HepG2 (cell line): Measurements from ENCODE around the gene RHOT2. TPM values are rescaled to one million over a fixed set of nuclear protein-coding genes. Genes with fewer than 3 reads are reported as not detected.

ENCODE experiments used
- KDM3A ChIP-seq: IDR thresholded peaks from 2 replicates; pipeline ENCODE4 v1.6.1; 2018; ENCODE audit warnings: low read depth, missing compliant biosample characterization
- KDM5A ChIP-seq: fragments of 200-600 bp; sonication (generic); IDR thresholded peaks from 2 replicates; pipeline ENCODE4 v1.7.0; 2018; ENCODE audit warnings: antibody characterized with exemption, mild to moderate bottlenecking, low read length, borderline replicate concordance
- MBD4 ChIP-seq: IDR thresholded peaks from 2 replicates; pipeline ENCODE4 v1.6.1; 2012; ENCODE audit warnings: low read length, inconsistent platforms, borderline replicate concordance
- PRDM10 ChIP-seq: sonication (generic); formaldehyde crosslinking; IDR thresholded peaks from 2 replicates; pipeline ENCODE4 v1.4.0; 2020; ENCODE audit warnings: low read depth, missing genetic modification reagents
- RAD21 ChIP-seq: fragments of 450-650 bp; formaldehyde crosslinking; IDR thresholded peaks from 2 replicates; pipeline ENCODE4 v1.5.0; 2020; ENCODE audit warnings: mild to moderate bottlenecking
- SP140L ChIP-seq: sonication (generic); formaldehyde crosslinking; IDR thresholded peaks from 2 replicates; pipeline ENCODE4 v1.4.0; 2020; ENCODE audit warnings: missing genetic modification reagents, borderline replicate concordance
- SSRP1 ChIP-seq: IDR thresholded peaks from 2 replicates; pipeline ENCODE4 v1.6.1; 2016; ENCODE audit warnings: control low read depth
- TEAD2 ChIP-seq: sonication (generic); formaldehyde crosslinking; IDR thresholded peaks from 2 replicates; pipeline ENCODE4 v1.9.0; 2021; ENCODE audit warnings: missing genetic modification reagents
- XRCC5 ChIP-seq: fragments of 200-400 bp; formaldehyde crosslinking; optimal IDR thresholded peaks from 2 replicates; pipeline ENCODE3; 2017; ENCODE audit warnings: mild to moderate bottlenecking, low read length
- ZFP37 ChIP-seq: sonication (generic); formaldehyde crosslinking; IDR thresholded peaks from 2 replicates; pipeline ENCODE4 v1.4.0; 2020; ENCODE audit warnings: missing genetic modification reagents, borderline replicate concordance
- ZNF274 ChIP-seq: sonication (generic); formaldehyde crosslinking; IDR thresholded peaks from 2 replicates; pipeline ENCODE4 v1.5.1; 2020; ENCODE audit warnings: mild to moderate bottlenecking, missing genetic modification reagents
- ZNF280D ChIP-seq: sonication (generic); formaldehyde crosslinking; IDR thresholded peaks from 2 replicates; pipeline ENCODE4 v1.5.1; 2020; ENCODE audit warnings: mild to moderate bottlenecking, missing genetic modification reagents
- ZNF282 ChIP-seq: fragments of 450-650 bp; IDR thresholded peaks from 2 replicates; pipeline ENCODE4 v1.6.1; 2018; ENCODE audit not compliant: partially characterized antibody
- ZNF430 ChIP-seq: sonication (generic); formaldehyde crosslinking; IDR thresholded peaks from 2 replicates; pipeline ENCODE4 v1.9.0; 2021; ENCODE audit warnings: mild to moderate bottlenecking, missing genetic modification reagents
- ZNF770 ChIP-seq: sonication (generic); formaldehyde crosslinking; IDR thresholded peaks from 2 replicates; pipeline ENCODE4 v1.5.0; 2020; ENCODE audit warnings: mild to moderate bottlenecking, missing genetic modification reagents
- ZNF772 ChIP-seq: sonication (generic); formaldehyde crosslinking; IDR thresholded peaks from 2 replicates; pipeline ENCODE4 v1.5.0; 2020; ENCODE audit warnings: mild to moderate bottlenecking, missing genetic modification reagents
- polyA plus RNA-seq, 8 experiments: library from polyadenylated mRNA; depleted of rRNA in 3 of 8; stranded (reverse) in 7 of 8; unstranded in 1 of 8; fragments of >200 nt; fragmentation: Illumina TruSeq in 4 of 8; extraction: Trizol in 4 of 8; gene quantifications; 2 replicates each; pipeline versions ENCODE4 v1.2.1 to v1.2.3, GENCODE V29; 2011 to 2016; ENCODE audit warnings: low read depth in 4 of 8, missing spikeins in 1 of 8, mixed read lengths in 1 of 8; ENCODE audit not compliant: insufficient read depth in 1 of 8
- total RNA-seq, 5 experiments: library from RNA; depleted of rRNA; stranded (reverse); fragments of >200 nt; fragmentation: Illumina TruSeq; extraction: Trizol; gene quantifications; 2 replicates each; pipeline ENCODE4 v1.2.3, GENCODE V29; 2016; ENCODE audit warnings: low read depth in 1 of 5
- TF ChIP-seq, protein P1 (sequence below): IDR thresholded peaks from 2 replicates; pipeline ENCODE4 v1.6.1; 2012; ENCODE audit warnings: inconsistent platforms
- TF ChIP-seq, protein P2 (sequence below): IDR thresholded peaks from 2 replicates; pipeline ENCODE4 v1.6.1; 2016; ENCODE audit warnings: mild to moderate bottlenecking

The RHOT2 gene
- total and polyA plus RNA-seq, 2 of the 13 experiments (the other 11 are each of a cell fraction or from before 2014, with no cell fraction given), result 63.6 to 76.9 TPM

DNA sequence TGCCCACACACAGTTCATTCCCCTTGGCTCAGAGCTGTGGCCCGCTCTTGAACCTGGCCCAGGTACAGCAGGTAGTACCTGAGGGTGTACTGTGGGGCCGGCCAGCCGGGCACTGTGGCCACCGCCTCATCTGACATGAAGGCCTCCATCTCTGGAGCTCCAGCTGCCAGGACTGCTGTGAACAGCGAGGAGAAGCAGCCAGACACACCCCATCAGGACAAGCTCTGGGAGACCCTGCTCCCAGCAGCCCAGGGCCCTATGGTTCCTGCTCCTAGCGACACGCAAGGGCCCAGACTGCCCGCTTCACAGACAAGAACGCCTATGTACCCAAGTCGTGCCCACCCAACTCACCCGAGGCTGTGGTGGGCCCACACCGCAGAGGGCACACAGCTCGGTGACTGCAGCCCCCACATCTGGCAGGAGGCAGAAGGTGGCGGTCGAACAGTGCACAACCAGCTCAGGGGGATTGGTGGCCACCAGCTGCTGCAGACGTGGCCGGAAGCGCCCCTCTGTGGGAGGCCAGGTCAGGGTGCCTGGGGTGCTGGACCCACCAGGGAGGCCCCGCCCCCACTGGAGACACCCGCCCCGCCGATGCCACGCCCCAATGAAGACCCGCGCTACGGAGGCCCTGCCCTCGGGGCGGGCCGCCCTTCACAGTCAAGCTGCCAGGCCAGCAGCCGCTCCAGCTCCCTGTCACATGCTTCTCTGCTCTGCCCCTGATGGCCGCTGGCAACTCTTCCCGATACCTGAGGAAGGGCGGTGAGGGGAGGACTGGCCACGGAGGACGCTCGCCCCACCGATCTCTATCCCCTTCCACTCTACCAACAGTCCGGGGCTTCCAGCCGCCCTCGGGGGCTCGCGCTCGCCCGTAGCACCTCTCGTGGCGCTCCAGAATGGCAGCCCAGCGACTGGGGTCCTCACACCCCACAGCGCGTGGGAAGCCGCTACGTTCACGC is 11.2 kb downstream of the RHOT2 start (continued):
- TF ChIP-seq ZNF280D (CRISPR knock-in tag), result peak; percentile 58; the same call in 1 of the 2 replicates
- 0 out of 2 replicates have a peak, but pooled peaks have one; percentile 84 for TF ChIP-seq ZNF430 (CRISPR knock-in tag)
- peak; percentile 84; the same call in 1 of the 2 replicates for TF ChIP-seq ZNF772 (CRISPR knock-in tag)
- peak; percentile 58; the same call in 1 of the 2 replicates for TF ChIP-seq KDM5A
- TF ChIP-seq KDM3A (CRISPR knock-in tag), result 0 out of 2 replicates have a peak, but pooled peaks have one; percentile 22
- TF ChIP-seq PRDM10 (CRISPR knock-in tag), result no peak
- TF ChIP-seq TEAD2 (CRISPR knock-in tag), result no peak
- TF ChIP-seq ZNF282, result no peak
- peak; percentile 5; the same call in 1 of the 2 replicates for TF ChIP-seq SSRP1 (CRISPR knock-in tag)
- no peak for TF ChIP-seq SP140L (CRISPR knock-in tag)
- TF ChIP-seq ZNF274, result peak; percentile 31; the same call in 1 of the 2 replicates
- TF ChIP-seq, protein P1, sequence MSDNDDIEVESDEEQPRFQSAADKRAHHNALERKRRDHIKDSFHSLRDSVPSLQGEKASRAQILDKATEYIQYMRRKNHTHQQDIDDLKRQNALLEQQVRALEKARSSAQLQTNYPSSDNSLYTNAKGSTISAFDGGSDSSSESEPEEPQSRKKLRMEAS, result peak; percentile 42; the same call in 1 of the 2 replicates
- no peak for TF ChIP-seq MBD4
- TF ChIP-seq ZFP37, result no peak
- peak; percentile 30 for TF ChIP-seq XRCC5
- TF ChIP-seq, protein P2, sequence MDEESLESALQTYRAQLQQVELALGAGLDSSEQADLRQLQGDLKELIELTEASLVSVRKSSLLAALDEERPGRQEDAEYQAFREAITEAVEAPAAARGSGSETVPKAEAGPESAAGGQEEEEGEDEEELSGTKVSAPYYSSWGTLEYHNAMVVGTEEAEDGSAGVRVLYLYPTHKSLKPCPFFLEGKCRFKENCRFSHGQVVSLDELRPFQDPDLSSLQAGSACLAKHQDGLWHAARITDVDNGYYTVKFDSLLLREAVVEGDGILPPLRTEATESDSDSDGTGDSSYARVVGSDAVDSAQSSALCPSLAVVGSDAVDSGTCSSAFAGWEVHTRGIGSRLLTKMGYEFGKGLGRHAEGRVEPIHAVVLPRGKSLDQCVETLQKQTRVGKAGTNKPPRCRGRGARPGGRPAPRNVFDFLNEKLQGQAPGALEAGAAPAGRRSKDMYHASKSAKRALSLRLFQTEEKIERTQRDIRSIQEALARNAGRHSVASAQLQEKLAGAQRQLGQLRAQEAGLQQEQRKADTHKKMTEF, result no peak
- no peak; the same call in 1 of the 2 replicates for TF ChIP-seq RAD21 (CRISPR knock-in tag)
- no peak for TF ChIP-seq ZNF770 (CRISPR knock-in tag)
